Neural progenitor cell (in vitro differentiated cells): ENCODE results near the gene JMJD7.

ENCODE experiments used
- CTCF ChIP-seq: fragments of 200-600 bp; sonication (generic); IDR thresholded peaks from 2 replicates; pipeline ENCODE4 v1.5.1; 2017; ENCODE audit warnings: antibody characterized with exemption, mild to moderate bottlenecking
- EZH2phosphoT487 ChIP-seq: fragments of 200-600 bp; sonication (generic); IDR thresholded peaks from 2 replicates; pipeline ENCODE4 v1.6.1; 2017; ENCODE audit warnings: antibody characterized with exemption

GRCh38 chr15:41809121-41809520 is 18.8 kb upstream of the JMJD7 start:
- TF ChIP-seq CTCF = no peak
- TF ChIP-seq EZH2phosphoT487 = no peak
